ENCODE measurements around the gene DHRSX. TPM values are rescaled to one million over a fixed set of nuclear protein-coding genes. Genes with fewer than 3 reads are reported as not detected.

The DHRSX gene
- total RNA-seq, 1 donor from 2014 or later: 31.8 TPM

GRCh38 chrX:2547736-2548135 is 47.0 kb upstream of the DHRSX start:
- Mint-ChIP-seq H3K9me3 (peaks cover 18% of the 10 kb centered on the region), H3K4me3 (no peak overlapping the region), H3K27me3 (ENCODE audit: insufficient read depth, low read depth) (peaks cover 5% of the 10 kb centered on the region), H3K4me1 (peaks cover 29% of the 10 kb centered on the region), H3K27ac (no peak overlapping the region), H3K36me3 (no peaks in the 10 kb centered on the region)
- Histone ChIP-seq H3F3A (ENCODE audit: low read depth) (peaks cover 6% of the 10 kb centered on the region), H2AFZ (replicated peaks) (no peak overlapping the region), H3K9me3 (ENCODE audit: low read depth) (no peaks in the 10 kb centered on the region), H3K79me2 (ENCODE audit: low read depth) (no peaks in the 10 kb centered on the region), H3K4me3 (no peak overlapping the region), H3K27ac (no peak overlapping the region), H3K27me3 (no peaks in the 10 kb centered on the region), H3K36me3 (no peaks in the 10 kb centered on the region), H3K4me2 (no peak overlapping the region), H3K9ac (no peak overlapping the region), H3K4me1 (peaks cover 17% of the 10 kb centered on the region), H4K20me1 (ENCODE audit: low read depth) (no peaks in the 10 kb centered on the region)
- TF ChIP-seq CTCF (IDR thresholded peaks at IDR 0.05) (no peak), EZH2phosphoT487 (IDR thresholded peaks at IDR 0.05) (no peak), EZH2 (IDR thresholded peaks at IDR 0.05) (no peak)
- no peak for DNase-seq (ENCODE audit: low spot score)

- H3K27me3 Mint-ChIP-seq (ENCODE audit: insufficient read depth, low read depth): peaks cover 5% of the 10 kb centered on the region
- Histone ChIP-seq H3K4me1 (peaks cover 13% of the 10 kb centered on the region), H3K27ac (no peak overlapping the region), H3K79me2 (ENCODE audit: low read depth) (no peaks in the 10 kb centered on the region), H3K36me3 (no peaks in the 10 kb centered on the region), H3K9me3 (ENCODE audit: low read depth) (no peaks in the 10 kb centered on the region), H3K27me3 (no peaks in the 10 kb centered on the region), H3K4me3 (no peak overlapping the region), H3K9ac (no peak overlapping the region), H4K20me1 (ENCODE audit: low read depth) (no peaks in the 10 kb centered on the region), H2AFZ (replicated peaks) (no peak overlapping the region), H3K4me2 (no peak overlapping the region), H3F3A (ENCODE audit: low read depth) (peaks cover 6% of the 10 kb centered on the region)
- H3K4me3 Mint-ChIP-seq: no peak overlapping the region
- H3K4me1 Mint-ChIP-seq: peaks cover 25% of the 10 kb centered on the region
- H3K27ac Mint-ChIP-seq: no peak overlapping the region
- H3K9me3 Mint-ChIP-seq: peaks cover 18% of the 10 kb centered on the region
- no peak for DNase-seq (ENCODE audit: low spot score)
- TF ChIP-seq CTCF (IDR thresholded peaks at IDR 0.05): no peak
- no peak for TF ChIP-seq EZH2 (IDR thresholded peaks at IDR 0.05)
- TF ChIP-seq EZH2phosphoT487 (IDR thresholded peaks at IDR 0.05): no peak
- H3K36me3 Mint-ChIP-seq: no peaks in the 10 kb centered on the region
Measured at GRCh38 chrX:2546496-2546895, 45.7 kb upstream of the DHRSX start.

- TF ChIP-seq EZH2 (IDR thresholded peaks at IDR 0.05) (no peak), EZH2phosphoT487 (IDR thresholded peaks at IDR 0.05) (no peak), CTCF (IDR thresholded peaks at IDR 0.05) (no peak)
- H3K79me2 ChIP-seq (ENCODE audit: low read depth): no peaks in the 10 kb centered on the region
- H3K4me3 ChIP-seq: no peak overlapping the region
- H3K4me1 ChIP-seq: peaks cover 9% of the 10 kb centered on the region
- no peaks in the 10 kb centered on the region for H4K20me1 ChIP-seq (ENCODE audit: low read depth)
- no peaks in the 10 kb centered on the region for H3K36me3 ChIP-seq
- H3K36me3 Mint-ChIP-seq: no peaks in the 10 kb centered on the region
- H3K9me3 Mint-ChIP-seq: peaks cover 18% of the 10 kb centered on the region
- no peak overlapping the region for H3K27ac Mint-ChIP-seq
- no peak overlapping the region for H3K27ac ChIP-seq
- H3K27me3 ChIP-seq: no peaks in the 10 kb centered on the region
- H3K9ac ChIP-seq: no peak overlapping the region
- no peak for DNase-seq (ENCODE audit: low spot score)
- peaks cover 6% of the 10 kb centered on the region for H3F3A ChIP-seq (ENCODE audit: low read depth)
- peaks cover 19% of the 10 kb centered on the region for H3K4me1 Mint-ChIP-seq
- H3K4me3 Mint-ChIP-seq: no peak overlapping the region
- no peak overlapping the region for H2AFZ ChIP-seq (replicated peaks)
- H3K4me2 ChIP-seq: no peak overlapping the region
- H3K27me3 Mint-ChIP-seq (ENCODE audit: insufficient read depth, low read depth): peaks cover 2% of the 10 kb centered on the region
- no peaks in the 10 kb centered on the region for H3K9me3 ChIP-seq (ENCODE audit: low read depth)
Measured at GRCh38 chrX:2545144-2545543, 44.4 kb upstream of the DHRSX start.

Measured in neural progenitor cell (in vitro differentiated cells).